ENCODE data around the gene SOS1. TPM values are rescaled to one million over a fixed set of nuclear protein-coding genes. Genes with fewer than 3 reads are reported as not detected.
"Not testable (repeated sequence)": the region's sequence is repeated elsewhere in the genome, so short reads cannot be mapped to it uniquely, and the experiment has no call there.

Gene SOS1
- polyA plus RNA-seq (2013, experiment 1 of 2), result 12.7 TPM
- 15.5 TPM for polyA plus RNA-seq (2013, experiment 2 of 2)

DNA sequence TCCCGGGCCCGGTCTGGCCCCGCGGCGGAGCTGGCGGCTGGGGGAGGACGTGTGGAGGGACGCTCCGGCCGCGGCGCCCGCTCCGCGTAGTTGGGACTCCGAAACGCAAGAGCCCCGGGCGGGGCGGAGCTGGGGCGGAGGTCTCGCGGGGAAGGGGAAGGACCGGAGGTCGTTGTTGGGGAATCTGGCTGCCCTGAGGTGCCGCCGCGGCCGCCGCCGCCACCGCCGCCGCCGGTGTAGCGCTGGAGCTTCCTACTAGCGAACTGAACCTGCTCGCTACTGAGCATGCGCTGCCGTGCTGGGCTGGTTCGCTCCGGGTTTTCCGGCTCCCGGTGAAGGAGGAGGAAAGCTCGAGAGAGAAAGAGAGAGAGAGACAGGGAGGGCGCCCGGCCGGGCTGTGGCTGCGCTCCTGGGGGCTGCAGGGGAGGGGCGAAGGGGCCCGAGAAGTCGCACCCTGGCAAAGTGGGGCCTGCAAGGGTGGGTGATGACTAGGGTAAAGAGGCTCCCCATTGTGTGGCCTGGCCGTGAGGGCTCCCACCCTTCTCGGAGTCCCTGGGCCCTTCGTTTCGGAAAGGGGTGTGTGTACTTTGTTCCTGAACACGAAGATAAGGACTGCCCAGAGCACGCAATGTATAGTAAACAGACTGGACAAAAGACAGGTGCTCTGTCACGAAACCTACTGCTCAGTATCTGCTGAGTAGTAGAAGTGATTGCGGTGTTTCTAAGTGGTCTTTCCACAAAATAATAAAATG lies at the start of gene SOS1:
SOS1 (minus strand) TSS at position 281 of the 752 bp plus-strand sequence. CDS start 629 bp downstream, outside the sequence.
- Histone ChIP-seq H3K4me3 (ENCODE audit: low read length) (peak within 1 kb of the TSS; percentile 68), H3K9ac (ENCODE audit: low read depth, low read length) (peak within 1 kb of the TSS; percentile 78), H3K9me3 (ENCODE audit: insufficient read depth, low read depth, low read length) (no peaks in the 10 kb centered on the region), H3K4me1 (ENCODE audit: insufficient read depth, low read length) (peaks cover 25% of the 10 kb centered on the region), H3K36me3 (ENCODE audit: insufficient read depth, low read length) (peaks cover 6% of the 10 kb centered on the region; the same call in 1 of the 2 replicates), H3K27me3 (ENCODE audit: insufficient read depth, low read length) (no peaks in the 10 kb centered on the region), H3K27ac (ENCODE audit: low read depth, low read length) (peak within 1 kb of the TSS; percentile 92)
- 1% methylated on average over 60 of the region's 60 CpGs for WGBS

DNA sequence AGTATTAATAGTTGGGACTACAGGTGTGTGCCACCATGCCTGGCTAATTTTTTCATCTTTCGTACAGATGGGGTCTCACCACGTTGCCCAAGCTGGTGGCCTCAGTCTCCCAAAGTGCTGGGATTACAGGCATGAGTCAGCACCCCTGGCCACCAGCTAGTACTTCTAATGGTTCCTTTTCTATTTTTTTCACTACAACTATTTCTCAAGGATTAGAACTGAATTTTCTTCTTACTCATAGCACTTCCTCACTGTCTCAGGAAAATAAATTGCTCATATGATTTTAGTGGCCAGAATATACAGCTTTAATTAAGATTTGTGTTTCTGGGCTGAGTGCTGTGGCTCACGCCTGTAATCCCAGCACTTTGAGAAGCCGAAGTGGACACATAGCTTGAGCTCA lies 43.2 kb upstream of the SOS1 start:
- Histone ChIP-seq H3K27ac (ENCODE audit: low read depth, low read length) (no peak overlapping the region), H3K36me3 (ENCODE audit: insufficient read depth, low read length) (no peaks in the 10 kb centered on the region), H3K27me3 (ENCODE audit: insufficient read depth, low read length) (no peaks in the 10 kb centered on the region), H3K9ac (ENCODE audit: low read depth, low read length) (no peak overlapping the region), H3K9me3 (ENCODE audit: insufficient read depth, low read depth, low read length) (no peaks in the 10 kb centered on the region), H3K4me1 (ENCODE audit: insufficient read depth, low read length) (no peaks in the 10 kb centered on the region), H3K4me3 (ENCODE audit: low read length) (no peak overlapping the region)
- WGBS, result 95% methylated on average over 4 of the region's 4 CpGs

DNA sequence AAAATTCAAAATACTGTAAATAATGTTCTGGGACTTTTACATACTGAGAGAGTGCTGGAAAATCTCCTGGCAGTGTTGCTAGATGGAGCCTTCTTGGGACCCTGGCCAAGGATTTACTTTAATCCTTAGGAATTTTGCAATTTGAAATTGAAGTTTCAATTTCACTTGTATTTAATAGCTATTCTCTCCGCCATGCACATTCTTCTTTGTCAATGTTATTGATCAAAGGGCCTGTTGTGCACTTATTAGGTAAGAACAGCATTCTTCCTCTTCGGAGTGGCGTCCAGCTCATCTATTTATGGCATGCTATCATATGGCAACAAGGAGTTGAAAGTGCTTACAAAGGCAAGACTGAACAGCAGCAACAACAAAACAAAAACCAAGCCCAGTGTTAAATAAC lies 40.1 kb upstream of the SOS1 start:
- H3K4me3 ChIP-seq (ENCODE audit: low read length), result no peak overlapping the region

DNA sequence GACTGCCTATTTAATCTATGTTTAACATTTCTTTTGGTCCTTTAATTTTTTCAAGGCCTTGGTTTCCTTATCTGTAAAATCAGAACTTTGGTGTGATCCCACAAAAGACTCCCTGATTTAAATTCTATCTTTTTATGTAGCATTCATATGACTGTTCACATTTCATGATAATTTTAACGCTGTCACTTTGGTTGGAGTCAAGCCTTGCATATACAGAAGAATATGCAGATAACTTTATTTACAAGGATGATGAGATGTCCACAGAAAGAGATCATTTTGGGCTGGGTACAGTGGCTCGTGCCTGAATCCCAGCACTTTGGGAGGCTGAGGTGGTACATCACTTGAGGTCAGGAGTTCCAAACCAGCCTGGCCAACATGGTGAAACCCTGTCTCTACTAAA lies 38.4 kb upstream of the SOS1 start:
- WGBS, result 95% methylated on average over 2 of the region's 2 CpGs
- H3K4me1 ChIP-seq (ENCODE audit: insufficient read depth, low read length), result peaks cover 5% of the 10 kb centered on the region; the same call in 1 of the 2 replicates
- H3K36me3 ChIP-seq (ENCODE audit: insufficient read depth, low read length), result no peaks in the 10 kb centered on the region
- H3K9me3 ChIP-seq (ENCODE audit: insufficient read depth, low read depth, low read length), result no peaks in the 10 kb centered on the region
- H3K4me3 ChIP-seq (ENCODE audit: low read length), result no peak overlapping the region
- H3K27ac ChIP-seq (ENCODE audit: low read depth, low read length), result no peak overlapping the region
- no peak overlapping the region for H3K9ac ChIP-seq (ENCODE audit: low read depth, low read length)
- no peaks in the 10 kb centered on the region for H3K27me3 ChIP-seq (ENCODE audit: insufficient read depth, low read length)

More for the DNA sequence above, 40.1 kb upstream of the SOS1 start:
- Histone ChIP-seq H3K27me3 (ENCODE audit: insufficient read depth, low read length) (no peaks in the 10 kb centered on the region), H3K27ac (ENCODE audit: low read depth, low read length) (no peak overlapping the region), H3K4me1 (ENCODE audit: insufficient read depth, low read length) (no peaks in the 10 kb centered on the region), H3K9me3 (ENCODE audit: insufficient read depth, low read depth, low read length) (no peaks in the 10 kb centered on the region), H3K9ac (ENCODE audit: low read depth, low read length) (no peak overlapping the region), H3K36me3 (ENCODE audit: insufficient read depth, low read length) (no peaks in the 10 kb centered on the region)
- 92% methylated on average over 3 of the region's 3 CpGs for WGBS

DNA sequence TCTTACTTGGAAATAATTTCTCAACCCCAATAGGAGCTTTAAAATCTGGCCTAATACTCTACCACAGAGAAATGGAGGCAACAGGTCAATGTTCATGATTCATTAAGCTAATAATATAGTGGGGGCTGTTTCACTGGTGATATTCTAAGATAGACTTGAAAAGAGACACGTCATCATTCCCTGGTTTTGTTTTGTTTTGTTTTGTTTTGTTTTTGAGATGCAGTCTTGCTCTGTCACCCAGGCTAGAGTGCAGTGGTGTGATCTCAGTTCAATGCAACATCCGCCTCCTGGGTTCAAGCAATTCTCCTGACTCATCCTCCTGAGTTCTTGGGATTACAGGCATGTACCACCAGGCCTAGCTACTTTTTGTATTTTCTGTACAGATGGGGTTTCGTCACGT lies 37.5 kb upstream of the SOS1 start:
- 92% methylated on average over 4 of the region's 4 CpGs for WGBS
- no peak overlapping the region for H3K9ac ChIP-seq (ENCODE audit: low read depth, low read length)
- H3K4me3 ChIP-seq (ENCODE audit: low read length), result no peak overlapping the region
- H3K9me3 ChIP-seq (ENCODE audit: insufficient read depth, low read depth, low read length), result no peaks in the 10 kb centered on the region
- H3K4me1 ChIP-seq (ENCODE audit: insufficient read depth, low read length), result peaks cover 5% of the 10 kb centered on the region; the same call in 1 of the 2 replicates
- no peaks in the 10 kb centered on the region for H3K36me3 ChIP-seq (ENCODE audit: insufficient read depth, low read length)
- H3K27me3 ChIP-seq (ENCODE audit: insufficient read depth, low read length), result no peaks in the 10 kb centered on the region
- no peak overlapping the region for H3K27ac ChIP-seq (ENCODE audit: low read depth, low read length)

DNA sequence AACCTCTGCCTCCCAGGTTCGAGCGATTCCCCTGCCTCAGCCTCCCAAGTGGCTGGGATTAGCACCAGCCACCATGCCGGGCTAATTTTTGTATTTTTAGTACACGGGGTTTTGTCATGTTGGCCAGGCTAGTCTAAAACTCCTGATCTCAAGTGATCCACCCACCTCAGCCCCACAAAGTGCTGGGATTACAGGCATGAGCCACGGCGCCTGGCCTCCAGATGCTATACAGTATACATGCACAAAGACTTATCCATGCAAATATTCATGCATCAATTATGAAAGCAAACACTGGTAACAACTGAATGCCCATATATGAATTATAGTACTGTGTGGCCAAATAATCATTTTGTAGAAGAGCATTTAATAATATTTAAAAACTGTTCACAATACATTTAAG lies 36.0 kb upstream of the SOS1 start:
- Histone ChIP-seq H3K27ac (ENCODE audit: low read depth, low read length) (no peak overlapping the region), H3K36me3 (ENCODE audit: insufficient read depth, low read length) (no peaks in the 10 kb centered on the region), H3K4me3 (ENCODE audit: low read length) (no peak overlapping the region), H3K9ac (ENCODE audit: low read depth, low read length) (no peak overlapping the region), H3K9me3 (ENCODE audit: insufficient read depth, low read depth, low read length) (no peaks in the 10 kb centered on the region), H3K4me1 (ENCODE audit: insufficient read depth, low read length) (peaks cover 5% of the 10 kb centered on the region; the same call in 1 of the 2 replicates), H3K27me3 (ENCODE audit: insufficient read depth, low read length) (no peaks in the 10 kb centered on the region)
- WGBS, result 95% methylated on average over 6 of the region's 6 CpGs

DNA sequence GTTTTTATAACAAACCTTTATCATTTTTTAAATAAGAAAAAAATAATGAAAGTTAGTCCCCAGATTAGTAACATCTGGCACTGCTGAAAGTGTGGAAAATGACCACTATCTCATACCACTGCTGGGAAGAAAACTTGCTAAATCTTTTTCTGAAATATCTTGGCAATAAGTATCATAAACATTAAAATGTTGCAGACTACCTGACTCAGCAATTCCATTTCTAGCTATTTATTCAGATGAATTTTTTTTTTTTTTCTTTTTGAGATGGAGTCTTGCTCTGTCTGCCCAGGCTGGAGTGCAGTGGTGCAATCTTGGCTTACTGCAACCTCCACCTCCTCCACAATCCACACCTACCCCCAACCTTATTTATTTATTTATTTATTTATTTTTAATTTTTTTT lies 35.3 kb upstream of the SOS1 start:
- Histone ChIP-seq H3K36me3 (ENCODE audit: insufficient read depth, low read length) (no peaks in the 10 kb centered on the region), H3K9ac (ENCODE audit: low read depth, low read length) (no peak overlapping the region), H3K4me1 (ENCODE audit: insufficient read depth, low read length) (peaks cover 5% of the 10 kb centered on the region; the same call in 1 of the 2 replicates), H3K27me3 (ENCODE audit: insufficient read depth, low read length) (no peaks in the 10 kb centered on the region), H3K9me3 (ENCODE audit: insufficient read depth, low read depth, low read length) (no peaks in the 10 kb centered on the region), H3K4me3 (ENCODE audit: low read length) (no peak overlapping the region), H3K27ac (ENCODE audit: low read depth, low read length) (no peak overlapping the region)

DNA sequence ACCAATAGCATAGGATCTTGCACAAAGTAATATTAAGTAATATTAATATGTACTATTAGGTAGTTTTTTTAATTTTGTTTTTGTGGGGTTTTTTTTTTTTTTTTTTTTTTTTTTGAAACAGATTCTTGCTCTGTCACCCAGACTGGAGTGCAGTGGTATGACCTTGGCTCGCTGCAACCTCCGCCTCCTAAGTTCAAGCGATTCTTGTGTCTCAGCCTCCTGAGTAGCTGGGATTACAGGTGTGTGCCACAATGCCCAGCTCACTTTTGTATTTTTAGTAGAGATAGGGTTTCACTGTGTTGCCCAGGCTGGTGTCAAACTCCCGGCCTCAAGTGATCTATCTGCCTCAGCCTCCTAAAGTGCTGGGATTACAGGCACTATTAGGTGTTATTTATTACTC lies 34.7 kb upstream of the SOS1 start:
- WGBS, result 93% methylated on average over 3 of the region's 4 CpGs
- not testable (repeated sequence) for H3K27ac ChIP-seq (ENCODE audit: low read depth, low read length); H3K4me1 ChIP-seq (ENCODE audit: insufficient read depth, low read length); H3K9ac ChIP-seq (ENCODE audit: low read depth, low read length); H3K9me3 ChIP-seq (ENCODE audit: insufficient read depth, low read depth, low read length); H3K27me3 ChIP-seq (ENCODE audit: insufficient read depth, low read length); H3K36me3 ChIP-seq (ENCODE audit: insufficient read depth, low read length); H3K4me3 ChIP-seq (ENCODE audit: low read length)

DNA sequence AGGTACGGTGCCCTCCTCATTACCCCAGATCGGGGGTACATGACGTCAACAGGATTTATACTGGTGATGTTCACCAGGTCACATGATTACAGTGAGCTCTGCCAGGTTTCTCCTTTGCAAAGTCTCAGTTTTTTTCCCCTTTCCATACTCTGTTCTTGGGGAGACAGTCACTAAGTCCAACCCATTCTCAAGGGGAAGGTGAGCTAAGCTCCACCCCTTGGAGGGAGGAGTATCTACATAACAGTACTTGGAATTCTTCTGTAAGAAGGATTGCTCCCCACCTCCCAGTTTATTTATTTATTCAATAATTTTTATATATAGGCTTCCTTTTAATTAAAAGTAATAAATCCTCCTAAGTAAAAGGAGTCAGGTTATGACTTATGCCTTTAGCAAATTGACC lies 34.1 kb upstream of the SOS1 start:
- no peaks in the 10 kb centered on the region for H3K27me3 ChIP-seq (ENCODE audit: insufficient read depth, low read length)
- 93% methylated on average over 3 of the region's 3 CpGs for WGBS
- H3K27ac ChIP-seq (ENCODE audit: low read depth, low read length), result no peak overlapping the region
- no peak overlapping the region for H3K4me3 ChIP-seq (ENCODE audit: low read length)
- H3K36me3 ChIP-seq (ENCODE audit: insufficient read depth, low read length), result no peaks in the 10 kb centered on the region
- peaks cover 5% of the 10 kb centered on the region; the same call in 1 of the 2 replicates for H3K4me1 ChIP-seq (ENCODE audit: insufficient read depth, low read length)
- H3K9ac ChIP-seq (ENCODE audit: low read depth, low read length), result no peak overlapping the region
- H3K9me3 ChIP-seq (ENCODE audit: insufficient read depth, low read depth, low read length), result no peaks in the 10 kb centered on the region

DNA sequence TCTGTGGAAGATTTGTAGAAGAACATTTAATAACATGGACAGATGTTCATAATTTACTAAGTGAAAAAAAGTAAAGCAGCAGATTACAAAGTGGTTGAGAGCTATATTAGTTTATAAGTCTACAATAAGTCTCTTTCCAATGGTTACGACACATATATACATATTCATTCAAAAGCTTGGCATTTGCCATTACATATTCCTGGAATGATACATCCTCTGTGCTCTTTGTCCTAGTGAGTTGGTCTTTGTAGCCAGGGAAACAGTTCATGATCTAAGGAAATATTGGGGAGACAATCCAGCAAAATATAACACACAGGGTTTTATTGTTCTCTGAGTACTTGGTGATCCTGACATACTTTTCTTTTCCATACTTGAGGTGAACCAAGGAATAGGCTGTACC lies 32.5 kb upstream of the SOS1 start:
- no peak overlapping the region for H3K9ac ChIP-seq (ENCODE audit: low read depth, low read length)
- peaks cover 5% of the 10 kb centered on the region; the same call in 1 of the 2 replicates for H3K4me1 ChIP-seq (ENCODE audit: insufficient read depth, low read length)
- no peaks in the 10 kb centered on the region for H3K27me3 ChIP-seq (ENCODE audit: insufficient read depth, low read length)
- WGBS, result 100% methylated on average over 1 of the region's 1 CpG
- no peak overlapping the region for H3K4me3 ChIP-seq (ENCODE audit: low read length)
- H3K9me3 ChIP-seq (ENCODE audit: insufficient read depth, low read depth, low read length), result no peaks in the 10 kb centered on the region
- H3K36me3 ChIP-seq (ENCODE audit: insufficient read depth, low read length), result no peaks in the 10 kb centered on the region
- H3K27ac ChIP-seq (ENCODE audit: low read depth, low read length), result no peak overlapping the region

DNA sequence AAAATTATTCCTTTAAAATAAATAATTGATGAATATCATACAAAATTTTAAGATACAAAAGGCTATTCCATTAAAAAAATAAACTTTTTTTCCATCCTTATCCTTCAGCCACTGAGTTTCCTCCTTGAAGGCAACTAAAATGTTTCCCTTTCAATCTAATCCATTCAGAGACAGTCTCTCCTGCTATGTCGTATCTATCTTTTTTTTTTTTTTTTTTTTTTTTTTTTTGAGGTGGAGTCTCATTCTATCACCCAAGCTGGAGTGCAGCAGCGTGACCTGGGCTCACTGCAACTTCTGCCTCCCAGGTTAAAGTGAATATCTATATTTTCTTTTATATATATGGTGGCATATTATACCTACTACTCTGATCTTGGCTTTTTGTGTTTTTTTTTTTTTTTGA lies 31.7 kb upstream of the SOS1 start:
- no peaks in the 10 kb centered on the region for H3K27me3 ChIP-seq (ENCODE audit: insufficient read depth, low read length)
- WGBS, result no CpG with 5 or more reads among the region's 2 CpGs
- no peaks in the 10 kb centered on the region for H3K36me3 ChIP-seq (ENCODE audit: insufficient read depth, low read length)
- H3K9me3 ChIP-seq (ENCODE audit: insufficient read depth, low read depth, low read length), result no peaks in the 10 kb centered on the region
- H3K9ac ChIP-seq (ENCODE audit: low read depth, low read length), result no peak overlapping the region
- no peak overlapping the region for H3K27ac ChIP-seq (ENCODE audit: low read depth, low read length)
- no peak overlapping the region for H3K4me3 ChIP-seq (ENCODE audit: low read length)
- H3K4me1 ChIP-seq (ENCODE audit: insufficient read depth, low read length), result peaks cover 5% of the 10 kb centered on the region; the same call in 1 of the 2 replicates
